HepG2 (cell line): Measurements from ENCODE around the gene DIP2C. TPM values are rescaled to one million over a fixed set of nuclear protein-coding genes. Genes with fewer than 3 reads are reported as not detected.

Source experiments
- ATM ChIP-seq: fragments of 450-650 bp; IDR thresholded peaks from 2 replicates; pipeline ENCODE4 v1.7.1; 2017; ENCODE audit warnings: mild to moderate bottlenecking, borderline replicate concordance
- HIVEP1 ChIP-seq: sonication (generic); formaldehyde crosslinking; IDR thresholded peaks from 2 replicates; pipeline ENCODE4 v1.4.0; 2020; ENCODE audit warnings: mild to moderate bottlenecking, missing genetic modification reagents
- IKZF1 ChIP-seq: fragments of 450-650 bp; IDR thresholded peaks from 2 replicates; pipeline ENCODE4 v1.7.1; 2016
- KLF13 ChIP-seq: sonication (generic); formaldehyde crosslinking; IDR thresholded peaks from 2 replicates; pipeline ENCODE4 v1.4.0; 2020; ENCODE audit warnings: mild to moderate bottlenecking, missing genetic modification reagents
- MBD4 ChIP-seq: IDR thresholded peaks from 2 replicates; pipeline ENCODE4 v1.6.1; 2012; ENCODE audit warnings: low read length, inconsistent platforms, borderline replicate concordance
- MXI1 ChIP-seq: IDR thresholded peaks from 3 replicates; pipeline ENCODE4 v1.6.1; 2012; ENCODE audit warnings: low read depth, low read length, inconsistent platforms, borderline replicate concordance
- NFYB ChIP-seq: sonication (generic); formaldehyde crosslinking; IDR thresholded peaks from 2 replicates; pipeline ENCODE4 v1.4.0; 2020; ENCODE audit warnings: missing genetic modification reagents
- RBM22 ChIP-seq: fragments of 200-400 bp; formaldehyde crosslinking; optimal IDR thresholded peaks from 2 replicates; pipeline ENCODE3; 2017; ENCODE audit warnings: mild to moderate bottlenecking, low read length, moderate library complexity
- RCOR2 ChIP-seq: IDR thresholded peaks from 2 replicates; pipeline ENCODE4 v1.6.1; 2016; ENCODE audit warnings: missing biosample characterization, missing genetic modification reagents
- RXRB ChIP-seq: IDR thresholded peaks from 2 replicates; pipeline ENCODE4 v1.6.1; 2016; ENCODE audit warnings: borderline replicate concordance, missing genetic modification reagents, missing compliant biosample characterization
- SMARCE1 ChIP-seq: fragments of 450-650 bp; IDR thresholded peaks from 2 replicates; pipeline ENCODE4 v1.6.1; 2017; ENCODE audit warnings: borderline replicate concordance
- TBP ChIP-seq: sonication (generic); formaldehyde crosslinking; IDR thresholded peaks from 2 replicates; pipeline ENCODE4 v1.5.0; 2020; ENCODE audit warnings: missing genetic modification reagents
- U2AF1 ChIP-seq: fragments of 200-400 bp; formaldehyde crosslinking; optimal IDR thresholded peaks from 2 replicates; pipeline ENCODE3; 2017; ENCODE audit warnings: mild to moderate bottlenecking, low read depth, low read length
- ZBED4 ChIP-seq: sonication (generic); formaldehyde crosslinking; IDR thresholded peaks from 2 replicates; pipeline ENCODE4 v1.4.0; 2020; ENCODE audit warnings: missing genetic modification reagents, borderline replicate concordance
- ZBTB38 ChIP-seq: sonication (generic); formaldehyde crosslinking; IDR thresholded peaks from 2 replicates; pipeline ENCODE4 v1.5.1; 2020; ENCODE audit warnings: mild to moderate bottlenecking, missing genetic modification reagents
- ZMAT5 ChIP-seq: sonication (generic); formaldehyde crosslinking; IDR thresholded peaks from 2 replicates; pipeline ENCODE4 v1.5.0; 2020; ENCODE audit warnings: mild to moderate bottlenecking, low read depth, missing genetic modification reagents, borderline replicate concordance
- ZNF274 ChIP-seq: sonication (generic); formaldehyde crosslinking; IDR thresholded peaks from 2 replicates; pipeline ENCODE4 v1.5.1; 2020; ENCODE audit warnings: mild to moderate bottlenecking, missing genetic modification reagents
- ZNF333 ChIP-seq: sonication (generic); formaldehyde crosslinking; IDR thresholded peaks from 2 replicates; pipeline ENCODE4 v1.4.0; 2020; ENCODE audit warnings: mild to moderate bottlenecking, missing genetic modification reagents, borderline replicate concordance
- ZNF350 ChIP-seq: sonication (generic); formaldehyde crosslinking; IDR thresholded peaks from 2 replicates; pipeline ENCODE4 v1.4.0; 2020; ENCODE audit warnings: mild to moderate bottlenecking, low read depth, missing genetic modification reagents, borderline replicate concordance
- ZNF484 ChIP-seq: sonication (generic); formaldehyde crosslinking; IDR thresholded peaks from 2 replicates; pipeline ENCODE4 v1.5.1; 2020; ENCODE audit warnings: mild to moderate bottlenecking, low read depth, missing genetic modification reagents, borderline replicate concordance
- ZNF614 ChIP-seq: IDR thresholded peaks from 2 replicates; pipeline ENCODE4 v1.6.1; 2018; ENCODE audit warnings: missing biosample characterization, missing genetic modification reagents, inconsistent platforms, borderline replicate concordance
- ZNF737 ChIP-seq: sonication (generic); formaldehyde crosslinking; IDR thresholded peaks from 2 replicates; pipeline ENCODE4 v1.5.0; 2020; ENCODE audit warnings: missing genetic modification reagents, mild to moderate bottlenecking, borderline replicate concordance
- ZSCAN9 ChIP-seq: IDR thresholded peaks from 2 replicates; pipeline ENCODE4 v1.6.1; 2016; ENCODE audit warnings: borderline replicate concordance
- polyA plus RNA-seq, 8 experiments: library from polyadenylated mRNA; depleted of rRNA in 3 of 8; stranded (reverse) in 7 of 8; unstranded in 1 of 8; fragments of >200 nt; fragmentation: Illumina TruSeq in 4 of 8; extraction: Trizol in 4 of 8; gene quantifications; 2 replicates each; pipeline versions ENCODE4 v1.2.1 to v1.2.3, GENCODE V29; 2011 to 2016; ENCODE audit warnings: low read depth in 4 of 8, missing spikeins in 1 of 8, mixed read lengths in 1 of 8; ENCODE audit not compliant: insufficient read depth in 1 of 8
- total RNA-seq, 5 experiments: library from RNA; depleted of rRNA; stranded (reverse); fragments of >200 nt; fragmentation: Illumina TruSeq; extraction: Trizol; gene quantifications; 2 replicates each; pipeline ENCODE4 v1.2.3, GENCODE V29; 2016; ENCODE audit warnings: low read depth in 1 of 5
- TF ChIP-seq, protein P1 (sequence below): sonication (generic); formaldehyde crosslinking; IDR thresholded peaks from 2 replicates; pipeline ENCODE4 v1.4.0; 2020; ENCODE audit warnings: missing genetic modification reagents
- TF ChIP-seq, protein P2 (sequence below): sonication (generic); formaldehyde crosslinking; IDR thresholded peaks from 2 replicates; pipeline ENCODE4 v1.8.0; 2022; ENCODE audit warnings: missing genetic modification reagents, low read depth, mild to moderate bottlenecking, borderline replicate concordance

DIP2C gene
- total and polyA plus RNA-seq, 2 of the 13 experiments (the other 11 are each of a cell fraction or from before 2014, with no cell fraction given), result 2.2 to 2.7 TPM

DNA sequence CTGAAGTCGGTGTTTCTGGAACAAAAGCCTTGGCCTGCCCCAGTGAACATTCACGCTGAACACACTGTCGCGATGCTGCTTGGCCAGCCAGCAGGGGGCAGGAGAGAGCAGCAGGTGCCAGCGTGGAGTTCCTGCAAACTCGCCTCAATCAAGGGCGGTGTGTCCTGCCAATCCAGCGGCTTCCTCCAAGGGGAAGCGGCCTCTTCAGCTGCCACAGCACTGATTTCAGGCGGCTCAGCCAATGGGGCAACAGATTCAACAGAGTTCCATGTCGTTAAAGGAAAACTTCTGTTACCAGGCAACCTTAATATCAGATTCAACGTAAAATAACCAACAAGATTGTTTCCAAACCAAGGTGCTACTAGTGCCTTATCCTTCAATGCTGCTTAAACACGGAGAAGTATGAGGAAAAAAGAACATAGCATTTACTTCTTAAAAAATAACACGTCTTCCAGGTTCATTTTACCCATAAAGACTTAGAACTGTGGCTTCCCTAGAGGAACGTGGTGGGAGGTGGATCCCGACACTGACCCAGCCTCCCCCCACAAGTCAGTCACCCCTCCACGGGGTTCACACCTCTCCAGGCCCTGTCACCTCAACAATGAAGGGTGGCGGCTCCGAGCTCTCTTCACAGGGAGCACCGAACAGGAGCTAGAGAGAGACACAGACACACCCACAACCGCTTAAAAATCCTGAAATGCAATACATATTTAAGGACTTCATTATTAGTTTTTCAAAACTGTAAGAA is 178.2 kb downstream of the DIP2C start (continued):
- no peak for TF ChIP-seq ZBED4 (CRISPR knock-in tag)
- TF ChIP-seq, protein P1, sequence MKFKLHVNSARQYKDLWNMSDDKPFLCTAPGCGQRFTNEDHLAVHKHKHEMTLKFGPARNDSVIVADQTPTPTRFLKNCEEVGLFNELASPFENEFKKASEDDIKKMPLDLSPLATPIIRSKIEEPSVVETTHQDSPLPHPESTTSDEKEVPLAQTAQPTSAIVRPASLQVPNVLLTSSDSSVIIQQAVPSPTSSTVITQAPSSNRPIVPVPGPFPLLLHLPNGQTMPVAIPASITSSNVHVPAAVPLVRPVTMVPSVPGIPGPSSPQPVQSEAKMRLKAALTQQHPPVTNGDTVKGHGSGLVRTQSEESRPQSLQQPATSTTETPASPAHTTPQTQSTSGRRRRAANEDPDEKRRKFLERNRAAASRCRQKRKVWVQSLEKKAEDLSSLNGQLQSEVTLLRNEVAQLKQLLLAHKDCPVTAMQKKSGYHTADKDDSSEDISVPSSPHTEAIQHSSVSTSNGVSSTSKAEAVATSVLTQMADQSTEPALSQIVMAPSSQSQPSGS (CRISPR knock-in tag), result no peak
- no peak for TF ChIP-seq SMARCE1
- TF ChIP-seq ATM, result no peak
- peak; percentile 48; the same call in 1 of the 2 replicates for TF ChIP-seq ZNF350 (CRISPR knock-in tag)
- no peak for TF ChIP-seq ZNF333 (CRISPR knock-in tag)
- TF ChIP-seq, protein P2, sequence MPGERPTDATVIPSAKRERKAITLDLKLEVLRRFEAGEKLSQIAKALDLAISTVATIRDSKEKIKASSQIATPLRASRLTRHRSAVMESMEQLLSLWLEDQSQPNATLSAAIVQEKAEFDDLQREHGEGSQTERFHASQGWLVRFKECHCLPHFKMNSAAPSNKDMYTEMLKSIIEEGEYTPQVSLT (CRISPR knock-in tag), result no peak
- TF ChIP-seq ZBTB38 (CRISPR knock-in tag), result peak; percentile 69; the same call in 1 of the 2 replicates
- TF ChIP-seq RXRB, result no peak
- TF ChIP-seq ZNF737, result no peak
- no peak for TF ChIP-seq ZSCAN9 (CRISPR knock-in tag)
- TF ChIP-seq ZNF484 (CRISPR knock-in tag), result no peak
- no peak for TF ChIP-seq U2AF1
- TF ChIP-seq IKZF1, result no peak
- TF ChIP-seq RBM22, result no peak
- TF ChIP-seq MXI1, result peak; percentile 72
- no peak for TF ChIP-seq MBD4
- TF ChIP-seq HIVEP1 (CRISPR knock-in tag), result no peak
- TF ChIP-seq TBP (CRISPR knock-in tag), result no peak
- peak; percentile 58 for TF ChIP-seq NFYB
- TF ChIP-seq ZMAT5 (CRISPR knock-in tag), result no peak
- TF ChIP-seq KLF13 (CRISPR knock-in tag), result no peak
- no peak for TF ChIP-seq ZNF274 (CRISPR knock-in tag)
- peak; percentile 35; the same call in 1 of the 2 replicates for TF ChIP-seq ZNF614 (CRISPR knock-in tag)
- no peak for TF ChIP-seq RCOR2
